Measurements from ENCODE around the gene SLC16A7.

SLC16A7 gene

GRCh38 chr12:59650588-59651228 lies 54.9 kb downstream of the SLC16A7 start (continued):
- TF ChIP-seq PATZ1 (CRISPR knock-in tag; IDR thresholded peaks at IDR 0.05; ENCODE audit: borderline replicate concordance) (no peak), RARB (CRISPR knock-in tag; IDR thresholded peaks at IDR 0.05) (no peak), POU6F1 (CRISPR knock-in tag; IDR thresholded peaks at IDR 0.05; ENCODE audit: borderline replicate concordance, low read depth) (no peak)

- ATAC-seq = no peak
- TF ChIP-seq SNAI2 (CRISPR knock-in tag; IDR thresholded peaks at IDR 0.05) (no peak), ARNTL (CRISPR knock-in tag; IDR thresholded peaks at IDR 0.05; ENCODE audit: borderline replicate concordance, low read depth) (no peak), ZNF565 (CRISPR knock-in tag; conservative IDR thresholded peaks at IDR 0.05; ENCODE audit: low read depth) (no peak), TOX (CRISPR knock-in tag; IDR thresholded peaks at IDR 0.05; ENCODE audit: borderline replicate concordance) (no peak), CREB5 (CRISPR knock-in tag; IDR thresholded peaks at IDR 0.05; ENCODE audit: low read depth) (no peak), RARB (CRISPR knock-in tag; IDR thresholded peaks at IDR 0.05) (no peak), BACH2 (CRISPR knock-in tag; IDR thresholded peaks at IDR 0.05; ENCODE audit: borderline replicate concordance) (no peak)
These were observed 55.5 kb downstream of the SLC16A7 start for GRCh38 chr12:59651229-59651920.

GRCh38 chr12:59652130-59652529 lies 56.3 kb downstream of the SLC16A7 start:
- no peak for ATAC-seq
- TF ChIP-seq TSHZ2 (CRISPR knock-in tag; IDR thresholded peaks at IDR 0.05) = no peak
- no peak for TF ChIP-seq CSRNP3 (CRISPR knock-in tag; IDR thresholded peaks at IDR 0.05)
- no peak for TF ChIP-seq ARNTL (CRISPR knock-in tag; IDR thresholded peaks at IDR 0.05; ENCODE audit: borderline replicate concordance, low read depth)
- TF ChIP-seq BACH2 (CRISPR knock-in tag; IDR thresholded peaks at IDR 0.05; ENCODE audit: borderline replicate concordance) = no peak
- TF ChIP-seq OSR1 (CRISPR knock-in tag; IDR thresholded peaks at IDR 0.05) = no peak
- TF ChIP-seq ZNF70 (CRISPR knock-in tag; IDR thresholded peaks at IDR 0.05) = no peak
- no peak for TF ChIP-seq SNAI2 (CRISPR knock-in tag; IDR thresholded peaks at IDR 0.05)
- TF ChIP-seq ISL1 (CRISPR knock-in tag; IDR thresholded peaks at IDR 0.05) = no peak
- TF ChIP-seq ESRRG (CRISPR knock-in tag; IDR thresholded peaks at IDR 0.05) = no peak
- no peak for TF ChIP-seq ZNF8 (CRISPR knock-in tag; IDR thresholded peaks at IDR 0.05)
- no peak for TF ChIP-seq CSDC2 (CRISPR knock-in tag; IDR thresholded peaks at IDR 0.05)
- TF ChIP-seq GLIS3 (CRISPR knock-in tag; IDR thresholded peaks at IDR 0.05) = no peak
- no peak for TF ChIP-seq ZFP30 (CRISPR knock-in tag; IDR thresholded peaks at IDR 0.05)
- no peak for TF ChIP-seq POU6F1 (CRISPR knock-in tag; IDR thresholded peaks at IDR 0.05; ENCODE audit: borderline replicate concordance, low read depth)
- no peak for TF ChIP-seq ZNF565 (CRISPR knock-in tag; conservative IDR thresholded peaks at IDR 0.05; ENCODE audit: low read depth)
- no peak for TF ChIP-seq PATZ1 (CRISPR knock-in tag; IDR thresholded peaks at IDR 0.05; ENCODE audit: borderline replicate concordance)
